T follicular helper cell (primary cell): ENCODE measurements around the gene DLG1.
"Not testable (repeated sequence)": the region's sequence is repeated elsewhere in the genome, so short reads cannot be mapped to it uniquely, and the experiment has no call there.

ENCODE experiments used
- DNase-seq: peaks from one replicate; pipeline ENCODE4 v3.0.0-alpha.2; 2020; ENCODE audit warnings: low read depth

The DLG1 gene

DNA sequence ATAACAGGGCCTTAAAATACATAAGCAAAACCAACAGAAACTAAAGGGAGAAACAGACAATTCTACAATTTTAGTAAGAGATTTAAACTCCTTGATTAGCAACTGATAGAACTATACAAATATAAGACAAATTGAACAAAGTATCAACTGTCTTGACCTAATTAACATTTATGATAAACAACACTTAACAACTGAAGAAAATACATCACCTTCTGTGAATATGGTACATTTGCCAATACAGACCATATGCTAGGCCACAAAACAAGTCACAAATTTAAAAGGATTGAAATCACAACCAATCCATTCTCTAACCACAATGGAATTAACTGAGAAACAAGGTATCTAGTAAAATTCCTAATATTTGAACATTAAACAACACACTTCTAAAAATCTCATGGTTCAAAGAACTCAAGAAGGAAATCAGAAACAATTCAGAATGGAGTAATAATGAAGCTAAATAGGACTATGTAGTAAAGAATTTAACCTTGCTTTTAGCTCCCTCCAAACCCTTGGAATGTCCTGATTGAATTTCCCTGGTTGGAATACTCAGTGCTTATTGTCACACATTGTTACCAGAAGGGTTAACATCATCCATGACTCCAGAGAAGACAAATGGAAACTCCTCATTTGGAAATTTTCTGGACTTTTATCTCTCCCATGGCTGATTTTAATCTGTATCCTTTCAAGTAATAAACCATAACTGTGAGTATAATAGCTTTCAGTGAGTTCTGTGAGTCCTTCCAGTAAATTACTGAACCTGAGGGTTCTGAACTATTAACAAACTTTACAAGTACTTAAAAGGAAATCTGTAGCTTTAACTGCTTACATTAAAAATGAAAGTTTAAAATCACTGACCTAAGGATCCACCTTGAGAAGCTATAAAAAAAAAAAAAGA, 88.8 kb downstream of the DLG1 start:
- no peak for DNase-seq

DNA sequence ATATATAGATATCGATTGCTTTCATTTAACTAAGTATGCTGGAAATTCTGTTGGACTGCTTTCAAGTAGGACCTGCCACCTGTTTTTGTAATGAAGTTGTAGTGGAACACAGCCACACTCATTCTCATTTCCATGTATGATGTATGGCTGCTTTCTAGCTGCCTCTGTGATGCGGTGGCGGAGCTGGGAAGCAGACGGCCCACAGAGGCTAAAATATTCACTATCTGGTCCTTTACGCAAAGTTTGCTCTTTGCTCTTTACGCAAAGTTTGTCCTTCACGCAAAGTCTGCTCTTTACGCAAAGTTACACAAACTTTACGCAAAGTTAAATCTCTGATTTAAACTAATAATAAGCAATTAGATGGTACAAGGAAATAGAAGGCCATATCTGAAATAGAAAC, 91.5 kb downstream of the DLG1 start:
- DNase-seq = no peak

DNA sequence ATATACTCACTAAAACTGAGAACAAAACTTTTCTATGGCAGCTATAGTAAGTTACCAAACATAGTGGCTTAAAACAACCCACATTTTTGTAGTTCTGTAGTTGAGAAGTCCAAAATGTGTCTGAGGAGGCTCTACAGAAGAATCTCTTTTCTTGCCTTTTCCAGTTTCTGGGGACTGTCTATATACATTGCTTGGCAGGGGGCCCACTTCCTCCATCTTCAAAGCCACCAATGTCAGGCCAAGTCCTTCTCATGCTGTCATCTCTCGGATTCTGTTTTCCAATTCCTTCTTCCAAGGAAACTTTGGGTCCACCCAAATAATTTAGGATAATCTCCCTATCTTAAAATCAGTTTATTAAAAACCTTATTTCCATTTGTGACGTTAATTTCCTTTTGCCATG, 92.7 kb downstream of the DLG1 start:
- DNase-seq = no peak

DNA sequence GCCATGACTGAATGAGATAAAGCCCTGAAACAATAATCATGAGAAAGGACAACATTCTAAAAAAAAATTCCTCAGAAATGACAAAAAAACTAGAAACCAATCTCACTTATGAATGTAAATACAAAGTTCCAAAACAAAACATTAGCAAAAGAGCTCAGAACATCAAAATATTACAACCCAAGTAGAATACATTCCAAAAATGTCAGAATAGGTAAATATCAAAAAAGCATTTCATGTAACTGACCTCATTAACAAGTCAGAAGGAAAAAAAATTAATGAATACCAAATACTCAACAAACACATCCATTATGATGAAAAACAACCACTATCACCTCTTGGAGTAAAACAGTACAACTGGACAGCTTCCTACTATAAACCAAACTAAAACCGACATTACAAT, 93.1 kb downstream of the DLG1 start:
- no peak for DNase-seq

DNA sequence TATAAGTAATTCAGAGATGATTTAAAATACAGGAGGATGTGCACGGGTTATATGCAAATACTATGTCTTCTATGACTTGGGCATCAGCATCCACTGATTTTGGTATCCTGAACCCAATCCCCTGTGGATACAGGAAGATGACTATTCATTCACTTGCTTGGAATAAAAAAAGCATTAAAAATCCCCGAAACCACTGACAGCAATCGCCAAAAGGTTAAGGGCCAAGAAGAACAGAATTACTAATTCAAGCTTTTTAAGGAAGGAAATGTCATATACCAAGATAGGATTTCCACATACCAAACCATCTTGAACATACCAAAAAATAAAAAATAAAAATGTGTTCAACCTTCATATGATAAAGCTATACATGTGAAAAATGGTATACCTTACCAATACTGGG, 93.7 kb downstream of the DLG1 start:
- no peak for DNase-seq

DNA sequence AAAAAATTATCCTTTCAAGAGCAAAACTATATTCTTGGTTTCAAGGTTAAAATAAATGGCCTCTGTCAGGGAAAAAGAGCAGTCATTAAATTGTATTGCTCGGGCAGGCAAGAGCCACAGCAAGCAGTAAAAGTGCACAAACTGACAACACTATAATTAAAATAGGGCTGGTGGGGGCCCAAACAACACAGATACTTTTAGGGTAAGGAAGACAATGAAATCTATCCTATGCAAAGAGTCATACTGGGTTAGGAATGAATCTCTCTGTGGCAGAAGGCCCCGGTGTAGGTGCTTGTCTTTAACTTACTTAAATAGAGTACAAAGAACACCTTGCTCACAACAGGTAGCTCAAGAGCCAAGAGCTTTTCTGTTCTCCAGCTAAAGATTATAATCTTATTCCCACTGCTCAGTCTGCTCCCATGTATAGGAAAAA, 94.7 kb downstream of the DLG1 start:
- DNase-seq = no peak

DNA sequence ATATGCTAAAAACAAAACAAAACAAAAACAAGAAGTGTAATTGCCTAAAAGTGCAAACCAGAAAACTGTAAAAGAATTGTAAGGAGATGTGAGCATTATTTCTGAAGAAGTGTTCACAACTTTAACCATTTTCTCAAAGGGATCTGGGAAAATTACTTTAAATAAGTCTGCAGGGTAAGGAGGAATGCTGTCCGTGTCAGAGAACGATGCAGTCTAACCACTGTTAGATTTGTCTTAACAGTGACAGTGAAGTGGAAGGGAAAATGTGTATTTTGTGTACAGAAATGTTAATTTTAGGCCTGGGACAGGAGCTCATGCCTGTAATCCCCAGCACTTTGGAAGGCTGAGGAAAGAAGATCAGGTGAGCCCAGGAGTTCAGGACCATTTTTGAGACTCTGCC, 95.7 kb downstream of the DLG1 start:
- DNase-seq = no peak

DNA sequence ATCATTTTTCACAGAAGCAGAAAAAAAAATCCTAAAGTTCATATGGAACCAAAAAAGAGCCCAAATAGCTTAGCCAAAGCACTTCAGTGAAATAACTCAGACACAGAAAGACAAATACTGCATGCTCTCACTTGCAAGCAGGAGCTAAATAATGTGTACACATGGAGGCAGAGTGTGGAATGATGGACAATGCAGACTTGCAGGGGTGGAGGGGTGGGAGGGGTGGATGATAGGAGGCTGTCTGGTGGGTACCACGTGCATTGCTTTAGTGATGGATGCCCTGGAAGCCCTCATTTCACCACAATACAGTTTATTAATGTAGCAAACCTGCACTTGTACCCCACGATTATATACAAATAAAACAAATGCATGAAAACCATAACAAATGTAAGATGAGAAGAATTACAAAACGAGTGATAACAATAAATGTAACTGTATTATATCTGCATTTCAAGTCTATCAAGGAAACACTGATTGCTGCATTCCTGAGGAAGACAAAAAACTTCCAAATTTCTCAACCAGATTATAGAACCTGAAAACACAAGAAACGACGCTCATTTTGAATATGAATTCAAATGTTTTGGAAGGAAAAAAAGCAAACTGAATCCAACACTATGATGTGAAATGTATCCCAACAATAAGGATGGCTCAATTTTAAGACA, 96.5 kb downstream of the DLG1 start:
- DNase-seq = no peak

DNA sequence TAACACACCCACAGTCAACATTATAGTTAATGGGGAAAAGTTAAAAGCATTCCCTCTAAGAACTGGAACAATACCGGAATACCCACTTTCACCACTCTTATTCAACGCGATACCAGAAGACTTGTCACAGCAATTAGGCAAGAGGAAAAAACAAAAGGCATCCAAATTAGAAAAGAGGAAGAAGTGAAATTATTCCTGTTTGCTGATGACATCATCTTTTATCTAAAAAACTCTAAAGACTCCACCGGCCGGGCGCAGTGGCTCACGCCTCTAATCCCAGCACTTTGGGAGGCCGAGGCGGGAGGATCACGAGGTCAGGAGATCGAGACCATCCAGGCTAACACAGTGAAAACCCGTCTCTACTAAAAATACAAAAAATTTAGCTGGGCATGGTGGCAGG, 97.6 kb downstream of the DLG1 start:
- not testable (repeated sequence) for DNase-seq

DNA sequence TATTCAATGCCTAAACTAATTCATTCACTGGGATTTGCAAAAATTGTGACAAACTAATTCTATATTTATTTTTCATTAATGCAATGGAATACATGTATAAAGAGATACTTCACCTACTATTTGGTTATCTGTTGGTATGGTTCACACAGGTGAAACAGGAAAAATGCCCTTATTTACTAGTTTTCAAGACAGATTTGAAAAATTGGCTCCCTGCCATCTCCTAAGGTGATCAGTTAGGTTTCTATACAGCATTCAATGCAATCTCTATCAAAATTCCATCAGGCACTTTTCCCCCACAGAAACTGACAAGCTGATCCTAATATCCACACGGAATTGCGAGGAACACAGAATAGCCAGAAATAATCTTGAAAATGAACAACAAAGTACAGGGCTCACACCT, 101.1 kb downstream of the DLG1 start:
- DNase-seq = no peak

DNA sequence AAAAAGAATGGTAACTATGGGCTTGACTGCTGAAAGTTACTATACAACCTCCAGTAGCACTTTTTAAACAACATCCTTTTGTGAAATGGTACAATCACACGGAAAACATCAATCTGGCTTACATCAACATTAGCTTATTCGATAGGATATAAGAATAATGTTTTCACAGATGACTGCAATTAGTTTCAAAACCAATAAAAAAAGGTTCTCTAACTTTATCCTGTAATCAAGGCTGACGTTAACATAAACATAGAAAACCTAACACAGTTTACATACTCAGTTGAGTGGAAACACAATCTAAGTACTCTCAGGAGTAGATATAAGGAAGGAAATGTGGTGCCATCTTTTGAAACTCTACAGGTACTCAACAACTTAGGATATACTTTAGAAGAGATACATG, 102.2 kb downstream of the DLG1 start:
- no peak for DNase-seq

DNA sequence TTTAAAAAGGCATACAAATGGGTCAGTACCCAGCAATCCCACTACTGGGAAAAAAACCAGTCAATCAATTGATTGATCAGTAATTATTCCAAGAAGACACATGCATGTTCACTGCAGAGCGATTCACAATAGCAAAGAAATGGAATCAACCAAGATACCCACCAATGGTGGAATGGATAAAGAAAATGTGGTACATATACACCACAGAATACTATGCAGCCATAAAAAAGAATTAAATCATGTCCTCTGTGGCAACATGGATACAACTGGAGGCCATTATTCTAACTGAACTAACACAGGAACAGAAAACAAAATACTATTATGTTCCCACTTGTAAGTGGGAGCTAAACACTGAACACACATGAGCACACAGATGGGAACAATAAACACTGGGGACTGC, 103.1 kb downstream of the DLG1 start:
- DNase-seq = no peak

DNA sequence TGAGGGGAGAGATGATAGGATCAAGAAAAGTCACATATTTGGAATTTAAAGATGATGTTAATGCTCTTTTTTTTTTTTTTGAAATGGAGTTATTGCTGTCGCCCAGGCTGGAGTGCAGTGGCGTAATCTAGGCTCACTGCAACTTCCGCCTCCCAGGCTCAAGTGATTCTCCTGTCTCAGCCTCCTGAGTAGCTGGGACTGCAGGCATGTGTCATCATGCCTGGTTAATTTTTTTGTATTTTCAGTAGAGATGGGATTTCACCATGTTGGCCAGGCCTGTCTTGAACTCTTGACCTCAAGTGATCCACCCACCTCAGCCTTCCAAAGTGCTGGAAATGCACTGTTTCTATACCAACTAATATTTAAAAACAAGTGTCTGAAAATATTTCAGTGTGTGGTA, 104.7 kb downstream of the DLG1 start:
- not testable (repeated sequence) for DNase-seq

DNA sequence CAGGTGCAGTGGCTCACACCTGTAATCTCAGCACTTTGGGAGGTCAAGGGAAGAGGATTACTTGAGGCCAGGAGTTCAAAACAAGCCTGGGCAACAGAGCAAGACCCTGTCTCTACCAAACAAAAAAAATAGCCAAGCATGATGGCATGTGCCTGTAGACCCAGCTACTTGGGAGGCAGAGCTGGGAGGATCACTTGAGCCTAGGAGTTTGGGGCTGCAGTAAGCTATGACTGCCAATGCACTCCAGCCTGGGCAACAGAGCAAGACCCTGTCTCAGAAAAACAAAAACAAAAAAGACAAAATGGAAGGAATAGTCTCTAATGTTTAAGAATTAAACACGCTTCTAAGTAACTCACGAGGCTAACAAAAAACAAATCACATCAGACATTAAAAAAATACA, 106.5 kb downstream of the DLG1 start:
- no peak for DNase-seq

DNA sequence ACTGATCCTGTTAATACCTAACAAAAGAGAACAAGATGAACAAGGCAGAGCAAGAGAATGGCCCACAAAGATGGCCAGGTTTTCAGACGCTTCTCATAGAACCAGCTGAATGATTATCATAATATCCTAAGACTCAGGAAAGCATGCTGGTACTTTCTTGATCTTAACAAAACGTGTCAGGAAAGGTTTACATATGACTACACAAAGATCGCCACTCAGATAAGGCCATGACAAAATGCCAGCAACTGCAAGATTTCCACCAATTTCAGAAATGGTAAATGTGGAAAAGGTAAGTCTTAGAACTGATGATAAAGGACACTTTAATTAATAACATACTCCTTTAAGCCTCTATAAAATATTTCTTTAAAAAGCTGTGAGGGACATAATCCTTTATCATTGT, 108.8 kb downstream of the DLG1 start:
- DNase-seq = no peak

DNA sequence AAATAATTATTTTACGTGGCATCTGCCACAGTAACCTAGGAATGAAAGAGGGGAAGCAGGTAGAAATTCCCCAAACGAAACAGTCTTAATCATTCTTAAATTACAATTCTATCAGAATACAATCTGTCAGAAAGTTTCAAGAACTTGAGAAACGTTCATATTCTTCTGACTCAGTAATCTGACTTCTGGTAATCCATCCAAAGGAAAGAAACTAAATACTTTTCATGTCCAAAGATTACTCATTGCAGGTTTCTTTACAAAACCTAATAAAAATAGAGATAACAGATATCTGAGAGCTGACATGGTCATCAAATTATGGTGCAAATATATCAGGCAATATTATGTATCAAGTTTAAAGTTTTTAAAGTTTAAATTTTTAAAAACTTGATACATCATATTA, 109.4 kb downstream of the DLG1 start:
- no peak for DNase-seq

DNA sequence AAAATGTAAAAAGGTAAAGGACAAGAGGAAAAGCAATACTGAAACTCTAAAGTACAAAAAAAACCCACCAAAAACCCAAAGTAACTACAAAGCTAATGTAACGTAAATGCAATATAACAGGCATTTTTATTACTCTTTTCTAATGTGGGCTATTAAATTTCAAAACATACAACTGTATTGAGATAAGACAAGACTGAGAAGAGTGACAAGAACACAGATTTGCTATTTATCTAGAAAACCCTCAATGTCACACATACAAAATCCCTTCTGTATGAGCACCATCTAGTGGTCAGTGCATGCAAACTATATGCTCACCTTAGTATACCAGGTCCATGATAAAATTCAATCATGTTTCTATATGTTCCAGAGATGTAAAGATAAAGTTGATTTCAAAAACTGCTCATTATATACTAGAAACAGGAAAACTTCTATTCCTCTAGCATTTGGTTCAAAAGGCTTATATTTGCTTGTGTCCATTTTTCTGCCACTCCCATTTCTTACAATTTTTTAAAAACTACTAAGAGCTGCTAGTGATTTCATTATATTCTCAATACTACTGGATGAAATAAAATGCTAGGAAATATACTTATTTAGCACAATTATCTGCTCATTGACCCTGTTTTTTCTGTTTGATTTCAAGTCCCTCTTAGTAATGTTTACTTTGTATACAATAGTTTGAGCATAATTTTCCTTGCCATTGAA, 111.4 kb downstream of the DLG1 start:
- peak; percentile 1 for DNase-seq

DNA sequence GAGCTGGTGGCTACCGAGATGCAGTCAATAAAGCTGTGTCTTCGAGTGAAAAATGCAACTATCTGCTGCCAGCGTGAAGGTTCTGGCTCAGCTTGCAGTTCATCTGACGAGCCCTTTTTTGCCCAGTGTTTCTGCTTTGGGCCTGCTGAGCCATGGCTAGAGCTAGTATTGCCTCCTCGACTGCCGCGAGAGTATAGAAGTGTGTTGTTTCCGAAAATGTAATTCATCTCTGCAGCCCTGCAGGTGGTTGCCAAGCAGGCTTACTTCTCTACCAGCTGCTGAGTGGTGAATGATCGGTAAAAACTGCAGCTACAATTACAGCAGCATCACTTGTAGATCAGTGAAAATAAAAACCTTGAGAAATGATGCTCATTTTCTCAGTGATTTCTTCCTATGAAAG, 114.8 kb downstream of the DLG1 start:
- no peak for DNase-seq

DNA sequence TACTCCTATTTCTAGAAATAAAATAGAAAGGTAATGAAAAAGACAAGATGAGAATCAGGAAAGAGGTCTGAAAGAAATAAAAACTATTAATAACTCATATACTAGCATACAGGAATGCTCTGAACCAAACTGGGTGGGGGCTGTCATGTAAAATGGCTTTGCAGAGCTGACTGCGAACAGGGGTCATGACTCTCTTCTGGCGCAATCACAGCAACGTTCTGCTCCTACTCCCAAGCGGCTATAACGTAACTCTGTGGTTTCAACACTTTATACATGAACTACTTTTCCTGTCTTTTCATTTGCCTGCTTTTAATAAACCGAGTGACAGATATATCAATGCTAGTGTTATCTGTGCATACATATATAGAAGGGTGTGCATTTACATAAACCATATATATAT, 116.7 kb downstream of the DLG1 start:
- no peak for DNase-seq

DNA sequence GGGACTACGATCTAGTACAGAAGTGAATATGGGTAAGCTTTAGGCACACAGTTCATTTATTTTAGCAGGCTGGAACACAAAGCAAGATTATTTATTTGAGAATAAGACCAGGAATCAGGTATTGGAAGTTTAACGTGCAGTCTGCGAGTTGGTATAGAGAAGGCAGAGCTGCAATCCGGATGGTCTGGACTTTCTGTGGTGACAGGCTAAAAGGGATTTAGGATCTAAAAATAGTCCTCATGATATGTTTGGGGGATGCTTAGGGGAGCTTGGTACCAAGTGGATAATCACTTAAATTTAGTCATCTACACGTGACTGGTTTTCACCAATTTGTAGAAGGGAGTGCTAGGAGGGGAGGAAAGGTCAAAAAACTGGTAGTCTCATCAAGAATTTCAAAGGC, 119.4 kb downstream of the DLG1 start:
- DNase-seq = no peak

DNA sequence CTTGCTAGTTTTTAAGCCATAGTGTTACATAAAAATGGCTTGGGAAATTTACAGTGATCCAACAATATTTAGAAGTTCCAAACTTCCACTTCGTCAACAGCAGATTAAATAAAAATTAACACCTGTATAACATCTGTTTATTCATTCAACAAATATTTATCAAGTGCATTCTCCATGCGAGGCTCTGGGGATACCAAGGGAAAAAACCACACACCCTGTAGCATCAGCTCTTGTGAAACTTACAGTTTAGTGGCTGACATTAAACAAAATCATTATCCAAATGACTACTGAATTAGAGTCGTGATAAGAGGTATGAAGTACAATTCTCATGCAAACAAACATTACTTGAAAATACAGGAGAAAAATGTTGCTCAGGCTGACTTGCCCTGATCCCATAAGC, 122.9 kb downstream of the DLG1 start:
- no peak for DNase-seq

DNA sequence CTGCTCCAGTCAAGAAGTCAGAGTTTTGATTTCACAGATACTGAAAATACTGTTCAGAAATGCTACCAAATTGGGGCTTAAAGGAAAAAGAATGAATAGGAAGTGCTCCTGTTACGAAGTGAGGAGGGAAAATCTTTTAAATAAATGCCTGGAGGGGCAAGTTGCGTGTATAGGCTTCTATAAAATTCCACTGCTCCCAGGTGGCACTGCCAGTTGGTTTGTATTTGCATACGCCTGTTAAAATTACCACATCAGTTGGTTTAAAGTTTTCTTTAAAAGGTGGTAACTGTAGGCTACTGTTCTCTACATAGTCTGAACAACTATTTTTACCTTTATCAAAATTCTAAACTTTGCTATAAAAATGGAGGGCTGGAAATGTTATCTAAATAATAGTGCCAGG, 123.5 kb downstream of the DLG1 start:
- no peak for DNase-seq

DNA sequence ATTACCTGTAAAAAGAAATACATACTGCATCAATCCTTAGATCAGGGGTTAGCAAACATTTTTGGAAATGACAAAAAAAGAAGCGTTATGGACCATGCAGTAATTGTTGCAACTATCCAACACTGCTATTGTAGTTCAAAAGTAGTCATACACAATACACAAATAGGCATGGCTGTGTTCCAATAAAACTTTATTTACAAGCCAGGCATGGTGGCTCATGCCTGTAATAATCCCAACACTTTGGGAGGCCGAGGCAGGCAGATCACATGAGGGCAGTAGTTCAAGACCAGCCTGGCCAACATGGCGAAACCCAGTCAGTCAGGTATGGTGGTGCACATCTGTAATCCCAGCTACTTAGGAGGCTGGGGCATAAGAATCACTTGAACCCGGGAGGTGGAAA, 124.8 kb downstream of the DLG1 start:
- DNase-seq = no peak
